GM12865 (cell line): Measurements from ENCODE around the gene B3GNT5.

Source experiments
- DNase-seq: peaks from one replicate; pipeline ENCODE4 v3.0.0; 2010; ENCODE audit warnings: low read depth
- H3K4me3 ChIP-seq: 2 replicates; pipeline ENCODE4 v1.5.1; 2011; ENCODE audit warnings: mild to moderate bottlenecking, low read depth, low read length, control low read depth
- TF ChIP-seq, protein P1 (sequence below): IDR thresholded peaks from 2 replicates; pipeline ENCODE4 v1.5.1; 2011; ENCODE audit warnings: low read length, control low read depth, low read depth, inconsistent platforms; ENCODE audit not compliant: insufficient read depth; ENCODE audit errors: missing control alignments

B3GNT5 gene

DNA sequence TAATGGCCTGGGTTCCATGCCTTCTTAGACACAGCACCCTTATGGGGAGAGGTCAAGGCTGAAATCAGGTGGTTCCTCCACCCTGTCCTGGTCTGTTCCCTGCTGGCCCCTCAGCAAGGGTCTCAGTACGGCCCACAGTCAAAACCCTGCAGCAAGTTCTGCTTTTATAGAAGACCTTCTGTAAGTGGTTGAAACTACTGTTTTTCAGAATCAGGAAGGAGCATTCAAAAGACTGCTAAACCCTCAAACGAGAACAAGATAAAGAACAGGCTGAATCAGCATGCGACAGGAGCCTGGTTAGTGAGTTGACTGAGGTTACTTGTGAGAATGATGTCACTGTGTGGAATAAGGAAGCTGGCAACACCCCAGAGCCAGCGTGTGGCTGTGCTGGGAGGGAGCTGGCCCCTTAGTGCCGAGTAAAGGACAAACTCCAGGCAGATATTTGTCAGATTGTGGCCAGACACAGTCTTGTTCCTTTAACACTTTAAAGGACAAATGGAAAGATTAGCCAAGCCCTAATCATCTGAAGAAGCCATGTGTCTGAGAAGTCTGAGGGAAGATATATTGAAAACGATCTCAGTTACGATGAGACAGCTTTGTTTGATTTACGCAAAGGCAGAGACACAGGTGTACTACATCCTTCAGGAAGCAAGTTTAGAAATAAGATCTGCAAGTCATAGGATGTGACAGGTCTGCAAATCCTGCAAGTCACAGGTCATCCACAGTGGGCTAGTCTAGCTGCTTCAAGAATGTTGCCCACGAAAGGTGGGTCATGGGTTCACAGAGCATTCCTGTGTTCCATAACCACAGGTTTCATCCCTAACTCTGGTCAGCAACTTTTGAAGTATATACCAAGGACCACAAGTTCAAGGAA lies 54.0 kb downstream of the B3GNT5 start:
- peak; percentile 52 for DNase-seq
- TF ChIP-seq, protein P1, sequence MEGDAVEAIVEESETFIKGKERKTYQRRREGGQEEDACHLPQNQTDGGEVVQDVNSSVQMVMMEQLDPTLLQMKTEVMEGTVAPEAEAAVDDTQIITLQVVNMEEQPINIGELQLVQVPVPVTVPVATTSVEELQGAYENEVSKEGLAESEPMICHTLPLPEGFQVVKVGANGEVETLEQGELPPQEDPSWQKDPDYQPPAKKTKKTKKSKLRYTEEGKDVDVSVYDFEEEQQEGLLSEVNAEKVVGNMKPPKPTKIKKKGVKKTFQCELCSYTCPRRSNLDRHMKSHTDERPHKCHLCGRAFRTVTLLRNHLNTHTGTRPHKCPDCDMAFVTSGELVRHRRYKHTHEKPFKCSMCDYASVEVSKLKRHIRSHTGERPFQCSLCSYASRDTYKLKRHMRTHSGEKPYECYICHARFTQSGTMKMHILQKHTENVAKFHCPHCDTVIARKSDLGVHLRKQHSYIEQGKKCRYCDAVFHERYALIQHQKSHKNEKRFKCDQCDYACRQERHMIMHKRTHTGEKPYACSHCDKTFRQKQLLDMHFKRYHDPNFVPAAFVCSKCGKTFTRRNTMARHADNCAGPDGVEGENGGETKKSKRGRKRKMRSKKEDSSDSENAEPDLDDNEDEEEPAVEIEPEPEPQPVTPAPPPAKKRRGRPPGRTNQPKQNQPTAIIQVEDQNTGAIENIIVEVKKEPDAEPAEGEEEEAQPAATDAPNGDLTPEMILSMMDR: no peak
- H3K4me3 ChIP-seq: no peak overlapping the region

DNA sequence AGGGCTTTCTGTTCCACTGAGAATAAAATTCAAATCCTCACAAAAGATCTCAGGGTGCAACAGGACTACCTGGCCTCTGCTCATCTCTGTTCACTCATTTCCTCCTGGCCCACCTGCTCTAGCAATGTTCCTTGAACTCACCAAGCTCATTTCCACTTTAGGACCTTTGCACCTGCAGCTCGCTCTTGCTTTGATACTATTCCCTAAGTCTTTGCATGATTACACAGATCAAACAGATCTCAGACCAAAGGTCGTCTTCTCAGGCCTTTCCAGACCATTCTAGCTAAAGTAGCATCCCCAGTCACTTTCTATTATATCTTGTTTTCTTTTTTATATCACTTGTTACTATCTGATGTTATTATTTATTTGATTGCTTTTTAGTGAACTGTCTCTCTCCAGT lies 54.7 kb downstream of the B3GNT5 start:
- TF ChIP-seq, protein P1: no peak
- no peak for DNase-seq
- no peak overlapping the region for H3K4me3 ChIP-seq

DNA sequence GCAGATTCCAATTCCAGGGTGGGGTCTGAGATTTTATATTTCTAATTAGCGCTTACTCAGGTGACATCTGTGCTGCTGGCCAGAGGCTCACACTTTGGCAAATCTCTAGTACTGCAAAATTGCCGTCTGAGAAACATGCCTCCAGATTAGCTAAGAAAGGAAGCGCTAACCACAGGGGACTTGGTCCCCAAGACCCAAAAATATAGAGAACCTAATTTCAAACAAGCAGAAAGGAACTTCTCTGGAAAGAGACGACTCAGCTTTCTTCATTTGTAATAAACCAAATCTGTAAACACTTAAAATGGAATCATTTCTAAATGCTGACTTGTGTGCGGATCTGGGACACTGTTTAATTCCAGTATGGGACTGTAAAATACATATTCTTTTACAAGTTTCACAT lies 55.7 kb downstream of the B3GNT5 start:
- no peak overlapping the region for H3K4me3 ChIP-seq
- no peak for DNase-seq
- TF ChIP-seq, protein P1: no peak

DNA sequence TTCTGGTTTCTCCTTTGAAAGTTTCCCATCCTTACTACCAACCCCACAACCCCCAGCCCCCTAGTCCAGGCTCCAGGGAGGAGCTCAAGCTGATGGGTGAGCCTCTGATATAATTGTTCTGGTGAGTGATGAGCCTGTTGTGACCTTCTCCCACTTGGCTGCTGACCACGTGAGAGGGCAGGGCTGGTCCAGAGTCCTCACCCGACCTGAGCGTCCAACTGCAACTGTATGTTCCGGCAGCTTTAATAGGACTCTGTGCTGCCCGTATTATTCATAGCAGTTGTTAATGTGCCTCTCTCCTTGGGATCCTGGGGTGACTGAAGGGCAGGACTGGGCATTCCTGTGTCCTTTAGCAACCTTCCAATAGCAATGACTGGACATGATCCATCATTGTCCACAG lies 56.2 kb downstream of the B3GNT5 start:
- TF ChIP-seq, protein P1: no peak
- DNase-seq: no peak
- H3K4me3 ChIP-seq: no peak overlapping the region

DNA sequence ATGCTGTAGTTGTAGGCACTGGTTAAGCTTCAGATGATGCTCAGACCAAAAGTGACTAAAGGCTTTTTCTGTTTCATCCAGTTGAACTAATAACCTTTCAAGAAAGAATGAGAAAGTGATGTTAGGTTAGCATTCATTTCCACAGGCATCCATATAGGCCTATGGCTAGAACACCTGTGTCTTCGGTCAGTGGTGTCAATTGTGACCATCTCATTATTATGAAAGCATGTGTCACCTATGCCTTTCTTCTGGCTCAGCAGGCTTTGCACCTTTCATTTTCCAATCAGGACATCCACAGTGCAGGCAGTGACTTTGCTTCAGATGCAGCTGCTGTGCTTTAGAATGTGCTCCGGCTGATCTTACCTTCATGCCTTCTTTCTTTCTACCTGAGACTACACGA lies 57.9 kb downstream of the B3GNT5 start:
- peak; percentile 14 for DNase-seq
- TF ChIP-seq, protein P1: no peak
- H3K4me3 ChIP-seq: no peak overlapping the region

DNA sequence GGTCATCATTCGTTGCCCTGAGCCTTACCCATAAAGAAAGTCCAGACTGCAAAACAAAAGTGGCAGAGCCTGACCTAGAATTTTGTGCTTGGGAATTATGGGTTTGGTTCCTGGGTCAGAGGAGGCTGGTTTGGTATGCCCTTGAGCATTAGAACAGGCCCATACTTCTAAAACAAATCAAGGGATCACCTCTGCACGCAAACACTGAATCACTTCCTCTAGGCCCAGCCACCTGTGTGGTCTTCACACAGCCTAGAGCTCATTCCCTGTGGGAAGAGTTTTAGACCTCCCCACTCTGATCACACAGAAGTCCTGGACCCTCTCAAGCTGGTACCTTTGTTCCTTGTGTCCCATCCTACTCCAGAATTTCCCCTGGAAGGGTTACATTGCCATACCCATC lies 59.4 kb downstream of the B3GNT5 start:
- TF ChIP-seq, protein P1: no peak
- DNase-seq: no peak

DNA sequence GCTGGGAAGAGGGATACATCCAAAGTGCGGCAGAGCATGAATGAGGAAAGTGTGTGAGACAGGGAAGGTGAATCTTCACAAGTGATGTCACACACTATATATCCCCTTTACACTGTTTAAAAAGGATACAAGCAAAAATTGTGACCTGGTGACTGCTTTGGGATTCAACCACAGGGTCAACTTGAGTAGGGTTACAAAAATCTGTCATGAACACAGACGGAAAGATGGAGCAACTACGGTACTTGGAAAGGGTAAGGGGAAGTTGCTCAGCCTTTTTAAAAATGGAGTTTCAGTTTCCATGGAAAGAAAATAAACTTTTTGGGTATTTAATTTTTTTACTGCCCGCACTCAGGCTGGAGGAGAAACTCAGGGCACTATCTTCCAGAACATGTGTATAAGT lies 60.3 kb downstream of the B3GNT5 start:
- DNase-seq: no peak
- H3K4me3 ChIP-seq: no peak overlapping the region
- TF ChIP-seq, protein P1: no peak

More for the DNA sequence above, 59.4 kb downstream of the B3GNT5 start:
- H3K4me3 ChIP-seq: no peak overlapping the region
